Myocyte (in vitro differentiated cells): ENCODE results near the gene OR2T5. TPM values are rescaled to one million over a fixed set of nuclear protein-coding genes. Genes with fewer than 3 reads are reported as not detected.
"Not testable (repeated sequence)": the region's sequence is repeated elsewhere in the genome, so short reads cannot be mapped to it uniquely, and the experiment has no call there.

Source experiments
- DNase-seq: peaks from one replicate; pipeline ENCODE4 v3.0.0-alpha.2; 2012; ENCODE audit warnings: low read depth
- total RNA-seq: library from RNA; depleted of rRNA; stranded (reverse); fragments of >200 nt; gene quantifications from 2 replicates; pipeline ENCODE4 v1.2.3, GENCODE V29; 2014

OR2T5 gene
- total RNA-seq, 1 donor from 2014 or later: not detected

GRCh38 chr1:248500305-248501035 is 12.1 kb downstream of the OR2T5 start:
- not testable (repeated sequence) for DNase-seq

- DNase-seq: not testable (repeated sequence)
Observed at GRCh38 chr1:248507773-248508172, 19.4 kb downstream of the OR2T5 start, which contains the start of gene OR2G6. OR2G6 (plus strand) TSS chr1:248508073; CDS start chr1:248521647, 13,574 bp downstream.

GRCh38 chr1:248510217-248510616 is 21.8 kb downstream of the OR2T5 start:
- DNase-seq: not testable (repeated sequence)

DNA sequence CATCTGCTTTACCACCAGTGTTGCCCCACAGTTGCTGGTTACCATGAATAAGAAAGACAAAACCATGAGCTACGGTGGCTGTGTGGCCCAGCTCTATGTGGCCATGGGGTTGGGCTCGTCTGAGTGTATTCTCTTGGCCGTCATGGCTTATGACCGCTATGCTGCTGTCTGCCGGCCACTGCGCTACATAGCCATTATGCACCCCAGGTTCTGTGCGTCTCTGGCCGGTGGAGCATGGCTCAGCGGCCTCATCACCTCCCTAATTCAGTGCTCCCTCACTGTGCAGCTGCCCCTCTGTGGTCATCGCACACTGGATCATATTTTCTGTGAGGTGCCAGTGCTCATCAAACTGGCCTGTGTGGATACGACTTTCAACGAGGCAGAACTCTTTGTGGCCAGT is 33.5 kb downstream of the OR2T5 start:
- no peak for DNase-seq

- DNase-seq: not testable (repeated sequence)
Observed at GRCh38 chr1:248537449-248537848, 49.1 kb downstream of the OR2T5 start.

Other genes with a start within 250 kb of the OR2T5 start
- gene OR2T33, start 210.6 kb upstream of the OR2T5 start, total RNA-seq: not detected in 2 replicates
- not detected in 2 replicates for gene OR2T12, start 185.2 kb upstream of the OR2T5 start, total RNA-seq
- gene OR2M7, start 164.0 kb upstream of the OR2T5 start, total RNA-seq: not detected in 2 replicates
- not detected in 2 replicates for gene OR14C36, start 139.8 kb upstream of the OR2T5 start, total RNA-seq
- not detected in 2 replicates for gene OR2T4, start 126.9 kb upstream of the OR2T5 start, total RNA-seq
- gene OR2T6, start 112.8 kb upstream of the OR2T5 start, total RNA-seq: not detected in 2 replicates
- gene OR2T1, start 85.5 kb upstream of the OR2T5 start, total RNA-seq: not detected in 2 replicates
- gene OR2T2, start 43.0 kb upstream of the OR2T5 start, total RNA-seq: not detected in 2 replicates
- not detected in 2 replicates for gene OR2T3, start 15.2 kb upstream of the OR2T5 start, total RNA-seq
- gene OR2G6, start 19.5 kb downstream of the OR2T5 start, total RNA-seq: not detected in 2 replicates
- gene OR2T29, start 74.2 kb downstream of the OR2T5 start, total RNA-seq: not detected in 2 replicates
- not detected in 2 replicates for gene OR2T34, start 86.2 kb downstream of the OR2T5 start, total RNA-seq
- gene OR2T10, start 109.1 kb downstream of the OR2T5 start, total RNA-seq: not detected in 2 replicates
- not detected in 2 replicates for gene OR2T11, start 146.5 kb downstream of the OR2T5 start, total RNA-seq
- gene OR2T35, start 156.7 kb downstream of the OR2T5 start, total RNA-seq: not detected in 2 replicates
- gene OR2T27, start 166.9 kb downstream of the OR2T5 start, total RNA-seq: not detected in 2 replicates
- gene OR14I1, start 214.2 kb downstream of the OR2T5 start, total RNA-seq: not detected in 2 replicates